GM12874 (cell line): Measurements from ENCODE around the gene CYTH1.

ENCODE experiments used
- CTCF ChIP-seq: IDR thresholded peaks from 2 replicates; pipeline ENCODE4 v1.5.1; 2011; ENCODE audit warnings: low read depth, mild to moderate bottlenecking, control low read depth, low read length, moderate library complexity; ENCODE audit not compliant: insufficient read depth

The CYTH1 gene

GRCh38 chr17:78697554-78698343 is 84.3 kb downstream of the CYTH1 start:
- TF ChIP-seq CTCF: no peak

GRCh38 chr17:78697122-78697521 is 85.0 kb downstream of the CYTH1 start:
- no peak for TF ChIP-seq CTCF

- TF ChIP-seq CTCF: no peak
Measured at GRCh38 chr17:78696016-78696982, 85.8 kb downstream of the CYTH1 start.

GRCh38 chr17:78694805-78695531 is 87.1 kb downstream of the CYTH1 start:
- no peak for TF ChIP-seq CTCF

DNA sequence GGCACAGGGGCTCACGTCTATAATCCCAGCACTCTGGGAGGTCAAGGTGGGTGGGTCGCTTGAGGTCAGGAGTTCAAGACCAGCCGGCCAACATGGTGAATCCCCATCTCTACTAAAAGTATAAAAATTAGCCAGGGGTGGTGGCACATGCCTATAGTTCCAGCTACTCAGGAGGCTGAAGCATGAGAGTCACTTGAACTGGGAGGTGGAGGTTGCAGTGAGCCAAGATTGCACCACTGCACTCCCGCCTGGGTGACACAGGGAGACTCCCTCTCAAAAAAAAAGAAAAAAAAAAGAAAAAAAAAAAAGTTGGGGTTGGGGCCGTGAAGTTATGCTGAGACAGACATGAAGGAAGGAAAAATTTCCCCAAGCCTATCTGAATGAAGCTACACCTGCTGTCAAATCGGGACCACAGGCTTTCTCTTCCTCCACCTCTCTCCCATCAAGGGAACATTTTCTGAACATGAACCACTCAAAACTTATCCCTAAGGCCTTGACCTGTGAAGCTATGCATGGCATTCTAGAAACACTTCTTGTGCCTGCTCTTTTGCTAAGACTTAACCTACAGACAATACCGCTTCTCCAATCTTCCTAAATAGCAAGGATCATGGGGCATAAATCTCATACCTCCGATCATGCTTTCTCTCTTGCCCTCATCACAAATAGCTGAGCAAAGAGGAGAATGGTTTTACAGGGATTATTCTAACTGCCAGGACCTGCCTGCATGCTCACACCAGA is 88.6 kb downstream of the CYTH1 start:
- no peak for TF ChIP-seq CTCF

DNA sequence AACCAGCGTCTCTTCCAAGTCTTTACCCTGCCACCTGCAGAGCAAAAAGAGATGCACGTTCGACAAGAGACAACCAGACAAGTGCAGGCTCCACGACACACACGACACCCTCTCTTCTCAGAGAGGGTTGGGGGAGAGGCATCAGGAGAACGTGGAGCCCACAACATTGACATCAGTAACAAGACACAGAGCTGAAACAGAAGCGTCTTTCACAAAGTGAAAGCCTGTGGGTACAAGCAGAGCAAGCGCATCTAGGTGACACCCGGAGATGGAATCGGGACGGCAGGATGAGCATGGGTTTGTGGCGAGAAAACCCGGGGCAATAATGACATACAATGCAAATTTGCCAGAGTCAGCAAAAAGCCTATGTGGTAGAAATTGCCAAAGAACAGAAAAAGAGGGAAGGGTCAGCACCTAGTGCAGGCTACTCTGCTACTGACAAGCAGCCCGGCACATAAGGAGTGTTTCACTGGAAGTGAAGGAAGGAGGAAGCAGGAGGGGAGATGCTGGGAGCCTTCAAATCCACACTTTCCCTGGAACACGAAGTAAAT is 89.5 kb downstream of the CYTH1 start:
- TF ChIP-seq CTCF: no peak
